Colon (tissue), 2 donors: ENCODE results near the gene ZNF592.

Experiments
- FAIRE-seq: peaks from 2 replicates; lab custom pipeline; 2012; peaks lifted over from hg19 to GRCh38; lab: Jason Lieb, UNC
- donor health status: control.
- donor health status: control.

Gene ZNF592

DNA sequence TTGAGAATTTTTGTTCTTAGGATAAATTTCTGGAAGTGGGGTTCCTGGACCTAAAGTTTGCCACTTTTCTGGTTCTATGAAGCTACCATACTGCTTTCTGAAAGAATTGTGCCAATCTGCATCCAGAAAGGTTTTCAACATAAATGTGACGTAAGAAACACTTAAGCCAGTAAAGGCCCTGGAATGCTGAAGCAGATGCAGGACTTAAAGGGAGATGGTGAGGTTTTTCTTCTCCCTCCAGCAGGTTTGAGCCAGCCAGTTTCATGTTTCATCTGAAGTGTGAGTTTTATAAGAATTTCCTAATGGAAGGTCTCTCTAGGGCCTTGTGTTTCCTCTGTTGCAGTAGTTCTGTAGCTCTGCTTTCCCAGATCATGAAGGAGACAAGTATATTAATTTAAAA, 33.1 kb downstream of the ZNF592 start:
- FAIRE-seq, result no peak

GRCh38 chr15:84782346-84782745, 34.0 kb downstream of the ZNF592 start:
- no peak for FAIRE-seq

DNA sequence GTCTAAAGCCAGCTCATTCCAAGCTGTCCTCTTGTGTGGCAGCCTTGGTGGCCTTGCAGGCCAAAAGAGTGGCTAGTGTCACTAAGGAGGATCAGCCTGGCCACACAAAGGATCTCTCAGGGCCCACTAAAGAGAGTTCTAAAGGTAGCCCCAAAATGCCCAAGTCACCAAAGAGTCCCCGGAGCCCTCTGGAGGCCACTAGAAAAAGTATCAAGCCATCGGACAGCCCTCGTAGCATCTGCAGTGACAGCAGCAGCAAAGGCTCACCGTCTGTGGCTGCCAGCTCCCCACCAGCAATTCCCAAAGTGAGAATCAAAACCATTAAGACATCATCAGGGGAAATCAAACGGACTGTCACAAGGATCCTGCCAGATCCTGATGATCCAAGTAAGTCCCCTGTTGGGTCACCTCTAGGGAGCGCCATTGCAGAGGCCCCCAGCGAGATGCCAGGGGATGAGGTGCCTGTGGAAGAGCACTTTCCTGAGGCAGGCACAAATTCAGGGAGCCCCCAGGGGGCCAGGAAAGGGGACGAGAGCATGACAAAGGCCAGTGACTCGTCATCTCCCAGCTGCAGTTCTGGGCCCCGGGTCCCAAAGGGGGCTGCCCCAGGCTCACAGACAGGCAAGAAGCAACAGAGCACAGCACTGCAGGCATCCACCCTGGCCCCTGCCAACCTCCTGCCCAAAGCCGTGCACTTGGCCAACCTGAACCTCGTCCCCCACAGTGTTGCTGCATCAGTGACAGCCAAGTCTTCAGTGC, 35.3 kb downstream of the ZNF592 start:
- no peak for FAIRE-seq

GRCh38 chr15:84784262-84784661, 35.9 kb downstream of the ZNF592 start:
- no peak for FAIRE-seq

DNA sequence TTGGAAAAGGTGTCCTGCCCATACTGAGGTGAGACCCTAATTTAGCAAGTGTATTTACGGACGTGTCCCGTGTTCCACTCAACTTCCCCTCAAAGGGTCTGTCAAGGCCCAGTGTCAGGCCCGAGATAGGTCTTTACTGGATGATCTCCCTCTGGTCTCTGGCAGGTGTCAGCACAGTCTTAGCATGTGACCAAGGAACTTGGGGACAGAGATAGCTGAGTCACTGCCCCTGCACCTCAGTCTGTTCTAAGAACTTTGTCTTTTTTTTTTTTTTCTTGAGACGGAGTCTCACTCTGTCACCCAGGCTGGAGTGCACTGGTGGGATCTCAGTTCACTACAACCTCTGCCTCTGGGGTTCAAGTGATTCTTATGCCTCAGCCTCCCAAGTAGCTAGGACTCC, 36.7 kb downstream of the ZNF592 start:
- no peak for FAIRE-seq

DNA sequence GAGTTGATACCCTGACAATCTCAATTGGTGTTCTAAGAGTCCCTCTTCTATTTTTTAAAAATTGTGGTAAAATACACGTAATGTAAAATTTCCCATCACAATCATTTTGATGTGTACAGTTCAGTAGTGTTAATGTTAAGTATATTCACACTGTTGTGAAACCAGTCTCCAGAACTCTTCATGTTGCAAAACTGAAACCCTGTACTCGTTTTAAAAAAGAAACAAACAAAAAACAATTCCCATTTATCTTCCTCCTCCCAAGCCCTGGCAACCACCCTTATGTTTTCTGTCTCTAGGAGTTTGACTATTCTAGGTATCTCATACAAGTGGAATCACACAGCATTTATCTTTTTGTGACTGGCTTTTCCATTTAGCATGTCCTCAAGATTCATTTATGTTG, 40.1 kb downstream of the ZNF592 start:
- FAIRE-seq, result no peak

DNA sequence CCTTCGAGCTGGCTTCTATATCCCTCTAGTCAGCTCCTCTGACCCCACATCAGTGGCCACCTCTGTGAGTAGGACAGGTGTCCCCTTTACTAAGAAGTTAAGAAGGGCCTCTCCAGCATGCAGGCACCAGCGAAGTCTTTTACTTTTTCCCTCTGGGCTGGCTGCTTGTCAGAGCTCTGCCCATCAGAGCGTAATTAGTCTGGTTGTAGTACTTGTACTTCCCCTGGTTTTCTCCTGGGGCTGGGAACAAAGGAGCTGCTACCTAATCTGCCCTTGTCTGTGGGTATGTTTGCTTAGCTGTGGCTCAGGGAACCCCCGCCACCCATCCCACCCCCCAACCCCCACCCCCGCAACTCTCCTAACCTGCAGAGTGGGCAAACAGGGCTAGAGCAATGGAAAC, 41.4 kb downstream of the ZNF592 start:
- no peak for FAIRE-seq

DNA sequence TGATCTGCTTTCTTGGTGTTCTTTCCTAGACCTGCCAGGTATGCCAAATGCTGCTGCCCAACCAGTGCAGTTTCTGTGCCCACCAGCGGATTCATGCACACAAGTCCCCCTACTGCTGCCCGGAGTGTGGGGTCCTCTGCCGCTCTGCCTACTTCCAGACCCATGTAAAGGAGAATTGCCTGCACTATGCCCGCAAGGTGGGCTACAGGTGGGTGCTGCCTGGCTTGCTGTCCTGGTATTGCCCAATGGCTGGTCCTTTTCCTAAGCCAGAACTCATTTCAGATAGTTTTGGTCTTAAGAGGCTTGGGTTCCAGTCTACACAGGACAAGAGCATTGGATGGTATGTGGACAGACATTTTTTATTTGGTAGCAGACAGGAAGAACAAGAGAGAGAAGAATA, 42.3 kb downstream of the ZNF592 start:
- no peak for FAIRE-seq

DNA sequence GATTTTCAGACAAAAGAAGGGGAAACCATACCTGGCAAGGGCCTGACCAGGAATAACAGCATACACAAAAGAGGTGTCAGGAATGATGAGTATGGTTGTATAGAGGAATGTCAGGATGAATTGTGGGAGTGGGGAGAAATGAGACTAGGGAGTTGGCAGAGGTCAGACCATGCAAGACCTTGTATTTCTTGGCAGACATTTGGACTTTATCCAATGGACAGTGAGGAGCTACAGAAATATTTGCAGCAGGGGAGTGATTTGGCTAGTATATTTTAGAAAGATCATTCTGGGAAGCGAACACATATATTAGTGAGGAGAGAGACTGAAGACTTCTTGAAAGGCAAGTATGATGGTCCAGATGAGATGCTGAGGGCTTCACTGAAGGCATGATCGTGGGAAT, 43.4 kb downstream of the ZNF592 start:
- no peak for FAIRE-seq

DNA sequence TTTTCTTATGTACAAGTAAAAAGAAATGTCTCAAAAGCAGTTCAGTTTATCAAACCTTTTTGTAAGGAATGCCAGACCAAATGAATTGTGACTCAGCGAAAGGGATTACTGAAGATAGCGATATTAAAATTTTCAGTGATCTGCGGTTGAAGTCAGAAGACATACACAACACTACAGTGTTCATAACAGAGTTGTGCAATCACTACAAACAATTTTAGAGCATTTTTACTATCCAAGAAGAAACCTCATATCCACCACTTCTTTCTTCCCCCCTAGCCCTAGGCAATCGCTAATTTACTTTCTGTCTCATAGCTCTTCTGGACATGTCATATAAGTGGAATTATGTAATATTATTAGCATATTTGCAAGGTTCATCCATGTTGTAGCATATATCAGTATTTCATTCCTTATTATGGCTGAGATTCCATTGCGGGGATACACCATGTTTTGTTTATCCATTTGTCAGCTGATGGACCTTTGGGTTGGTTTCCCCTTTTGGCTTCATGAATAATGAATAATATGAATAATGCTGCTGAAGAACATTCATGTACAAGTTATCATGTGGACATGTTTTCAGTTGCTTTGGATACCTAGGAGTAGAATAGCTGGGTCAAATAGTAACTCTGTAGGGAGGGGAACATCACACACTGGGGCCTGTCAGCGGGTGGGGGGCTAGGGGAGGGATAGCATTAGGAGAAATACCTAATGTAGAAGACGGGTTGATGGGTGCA, 45.2 kb downstream of the ZNF592 start:
- FAIRE-seq, result no peak

DNA sequence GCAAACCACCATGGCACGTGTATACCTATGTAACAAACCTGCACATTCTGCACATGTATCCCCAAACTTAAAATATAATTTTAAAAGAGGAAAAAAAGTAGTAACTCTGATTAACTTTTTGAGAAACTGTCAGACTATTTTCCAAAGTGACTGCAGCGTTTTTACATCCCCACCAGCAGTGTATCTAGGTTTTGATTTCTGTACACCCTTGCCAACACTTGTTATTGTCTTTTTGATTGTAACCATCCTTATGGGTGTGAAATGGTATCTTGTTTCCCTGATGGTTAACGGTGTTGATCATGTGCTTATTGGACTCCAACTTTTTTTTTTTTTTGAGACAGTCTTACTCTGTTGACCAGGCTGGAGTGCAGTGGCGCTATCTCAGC, 45.8 kb downstream of the ZNF592 start:
- no peak for FAIRE-seq

DNA sequence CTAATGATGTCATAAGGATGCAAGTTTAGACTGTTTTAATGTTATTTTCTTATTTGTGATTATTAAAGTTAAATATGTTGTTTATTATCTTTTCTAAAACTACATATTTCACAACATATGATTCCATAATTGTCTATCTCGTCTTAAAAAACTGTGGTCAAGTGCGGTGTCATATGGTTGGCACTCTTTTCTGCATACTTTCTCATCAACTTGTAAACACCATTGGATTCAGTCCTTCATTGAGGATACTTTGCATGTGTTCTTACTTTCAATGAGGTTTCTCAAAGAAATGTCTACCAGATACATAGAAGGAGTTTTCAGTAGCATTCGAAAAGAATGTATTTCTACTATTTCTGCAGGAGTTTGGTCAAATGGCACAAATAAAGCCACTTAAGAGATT, 46.8 kb downstream of the ZNF592 start:
- no peak for FAIRE-seq

GRCh38 chr15:84797212-84797611, 48.8 kb downstream of the ZNF592 start:
- no peak for FAIRE-seq

- no peak for FAIRE-seq
Measured at GRCh38 chr15:84797801-84798200, 49.4 kb downstream of the ZNF592 start.

DNA sequence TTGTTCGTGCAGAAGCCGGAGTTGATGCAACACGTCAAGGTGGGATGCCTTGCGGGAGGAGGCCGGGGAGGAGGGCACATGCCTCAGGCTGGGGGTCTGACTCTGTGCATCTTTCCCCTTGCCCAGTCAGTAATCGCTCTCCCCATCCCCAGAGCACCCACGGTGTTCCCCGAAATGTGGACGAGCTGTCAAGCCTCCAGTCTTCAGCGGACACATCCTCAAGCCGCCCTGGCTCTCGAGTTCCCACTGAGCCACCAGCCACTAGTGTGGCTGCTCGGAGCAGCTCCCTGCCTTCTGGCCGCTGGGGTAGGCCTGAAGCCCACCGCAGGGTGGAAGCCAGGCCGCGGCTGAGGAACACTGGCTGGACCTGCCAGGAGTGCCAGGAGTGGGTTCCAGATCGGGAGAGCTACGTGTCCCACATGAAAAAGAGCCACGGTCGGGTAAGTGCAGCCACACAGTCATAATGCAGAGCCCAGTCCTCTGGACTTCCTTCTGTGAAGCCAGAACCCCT, 50.1 kb downstream of the ZNF592 start:
- FAIRE-seq, result no peak

- FAIRE-seq, result no peak
Measured at GRCh38 chr15:84799511-84800187, 51.3 kb downstream of the ZNF592 start.

DNA sequence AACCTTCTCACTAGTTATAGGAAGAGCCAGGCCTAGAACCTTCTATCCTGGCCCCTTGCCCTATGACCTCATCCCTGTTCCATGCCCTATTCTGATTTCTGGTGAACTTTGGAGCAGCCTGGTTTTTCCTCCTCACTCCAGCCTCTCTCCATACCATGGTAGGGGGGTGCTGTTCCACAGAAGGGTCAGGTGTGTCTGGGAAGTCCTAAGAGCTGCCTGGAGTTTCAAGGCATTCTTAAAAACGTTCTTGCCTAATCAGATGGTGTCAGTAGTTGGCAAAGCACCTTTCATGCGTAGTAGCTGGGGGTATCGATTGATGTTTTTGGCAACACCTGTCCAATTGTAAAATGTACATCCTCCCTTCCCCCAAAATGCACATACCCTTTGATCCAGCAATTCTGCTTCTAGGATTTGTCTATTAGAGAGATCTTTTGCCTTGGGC, 52.0 kb downstream of the ZNF592 start:
- FAIRE-seq, result no peak

- no peak for FAIRE-seq
Measured at GRCh38 chr15:84804005-84804900, 55.9 kb downstream of the ZNF592 start.

DNA sequence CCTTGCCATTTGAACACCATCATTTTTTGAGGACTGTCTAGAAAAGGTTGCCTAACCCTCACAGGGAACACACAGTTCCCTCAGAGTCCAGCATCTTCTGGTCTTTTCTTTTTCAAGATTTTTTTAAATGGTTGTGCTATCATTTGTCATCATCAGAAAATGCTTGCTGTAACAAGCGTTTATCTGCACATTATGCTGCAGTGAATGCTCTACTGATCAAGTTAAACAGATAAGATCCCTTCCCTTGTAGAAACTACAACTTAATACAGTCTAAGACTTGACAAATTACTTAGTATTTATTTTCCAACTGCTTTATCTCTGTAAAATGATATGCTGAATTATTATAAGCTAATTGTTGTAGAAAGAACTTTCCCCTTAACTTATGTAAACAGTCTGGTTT, 56.8 kb downstream of the ZNF592 start:
- FAIRE-seq, result no peak

GRCh38 chr15:84807228-84807627, 58.8 kb downstream of the ZNF592 start:
- FAIRE-seq, result no peak

DNA sequence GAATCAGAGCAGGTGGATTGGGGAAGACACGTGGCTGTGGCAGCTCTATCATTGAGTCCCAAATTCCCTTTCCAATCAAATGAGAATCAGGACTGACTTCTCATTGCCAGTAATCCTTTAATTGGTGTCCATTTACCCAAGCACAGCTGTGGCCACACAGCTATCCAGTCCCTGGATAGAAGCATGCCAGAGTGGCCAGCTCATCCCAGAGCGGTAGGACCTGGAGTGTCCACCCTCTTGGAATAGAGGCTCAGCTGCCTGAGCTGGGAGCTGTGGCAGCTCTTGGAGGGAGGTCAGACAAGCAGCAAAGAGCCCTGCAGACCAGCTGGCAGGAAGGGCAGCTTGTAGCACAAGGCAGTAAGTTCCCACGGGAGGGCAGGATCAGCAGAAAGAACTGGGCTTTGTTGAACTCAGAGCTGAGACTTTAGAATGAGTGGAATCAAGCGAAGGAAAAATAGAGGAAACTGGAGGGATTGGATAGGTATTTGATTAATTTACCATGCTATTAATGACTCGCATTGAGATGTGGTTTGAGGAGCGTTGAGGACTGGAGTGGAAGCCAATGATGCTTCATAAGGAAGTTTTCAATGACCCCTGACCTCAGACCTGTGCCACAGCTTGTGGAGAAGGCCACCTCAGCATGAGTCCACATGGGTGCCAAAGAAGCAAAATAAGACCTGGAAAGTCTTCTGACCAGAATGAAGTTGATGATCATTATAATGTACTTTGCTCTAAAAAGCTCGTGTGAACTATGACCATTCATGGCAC, 61.9 kb downstream of the ZNF592 start:
- no peak for FAIRE-seq
